DOHH2 (cell line): ENCODE data around the gene PPFIA4.

Source experiments
- H3F3A ChIP-seq: fragments of 200-600 bp; sonication (generic), shearing (Covaris generic); 2 replicates; pipeline ENCODE4 v1.6.0; 2016; ENCODE audit warnings: antibody characterized with exemption, mild to moderate bottlenecking; ENCODE audit not compliant: control insufficient read depth, insufficient read depth
- H3K27ac ChIP-seq: fragments of 200-600 bp; sonication (generic); 2 replicates; pipeline ENCODE4 v1.5.1; 2014; ENCODE audit warnings: low read depth, mild to moderate bottlenecking, low read length, moderate library complexity
- H3K27me3 ChIP-seq: fragments of 200-600 bp; sonication (generic); 2 replicates; pipeline ENCODE4 v1.6.1; 2014; ENCODE audit warnings: mild to moderate bottlenecking, low read length, mixed read lengths; ENCODE audit not compliant: control insufficient read depth
- H3K36me3 ChIP-seq: fragments of 200-600 bp; sonication (generic); 2 replicates; pipeline ENCODE4 v1.6.1; 2014; ENCODE audit warnings: mild to moderate bottlenecking, low read length, moderate library complexity, mixed read lengths; ENCODE audit not compliant: control insufficient read depth
- H3K4me1 ChIP-seq: fragments of 200-600 bp; sonication (generic); 2 replicates; pipeline ENCODE4 v1.6.1; 2014; ENCODE audit warnings: mild to moderate bottlenecking, low read length, mixed read lengths; ENCODE audit not compliant: control insufficient read depth
- H3K4me2 ChIP-seq: fragments of 200-600 bp; sonication (generic); 2 replicates; pipeline ENCODE4 v1.6.0; 2014; ENCODE audit warnings: mild to moderate bottlenecking, low read length, moderate library complexity
- H3K4me3 ChIP-seq: fragments of 200-600 bp; sonication (generic); 2 replicates; pipeline ENCODE4 v1.5.1; 2014; ENCODE audit warnings: mild to moderate bottlenecking, low read length, mixed read lengths
- H3K79me2 ChIP-seq: fragments of 200-600 bp; sonication (generic); 2 replicates; pipeline ENCODE4 v1.6.1; 2014; ENCODE audit warnings: mild to moderate bottlenecking, low read length, mixed read lengths; ENCODE audit not compliant: control insufficient read depth
- H3K9me2 ChIP-seq: fragments of 200-600 bp; sonication (generic); replicated peaks from 2 replicates; pipeline ENCODE4 v1.6.1; 2014; ENCODE audit warnings: mild to moderate bottlenecking, low read length, mixed read lengths; ENCODE audit not compliant: control insufficient read depth
- H3K9me3 ChIP-seq: fragments of 200-600 bp; sonication (generic); 2 replicates; pipeline ENCODE4 v1.6.1; 2014; ENCODE audit warnings: antibody characterized with exemption, low read length, mixed read lengths; ENCODE audit not compliant: control insufficient read depth, insufficient read depth
- H4K20me1 ChIP-seq: fragments of 200-600 bp; sonication (generic); 2 replicates; pipeline ENCODE4 v1.6.0; 2014; ENCODE audit warnings: low read depth, mild to moderate bottlenecking, antibody characterized with exemption, low read length, moderate library complexity; ENCODE audit not compliant: control insufficient read depth, insufficient read depth
- EZH2phosphoT487 ChIP-seq: fragments of 200-600 bp; sonication (generic); IDR thresholded peaks from 2 replicates; pipeline ENCODE4 v1.6.1; 2017; ENCODE audit warnings: borderline replicate concordance, mild to moderate bottlenecking, antibody characterized with exemption, low read length, moderate library complexity, mixed read lengths
- TF ChIP-seq, protein P1 (sequence below): fragments of 200-600 bp; sonication (generic); IDR thresholded peaks from one replicate; pipeline ENCODE4 v1.5.1; 2014; ENCODE audit warnings: antibody characterized with exemption, mild to moderate bottlenecking, low read depth, low read length; ENCODE audit not compliant: poor library complexity, severe bottlenecking

Gene PPFIA4

DNA sequence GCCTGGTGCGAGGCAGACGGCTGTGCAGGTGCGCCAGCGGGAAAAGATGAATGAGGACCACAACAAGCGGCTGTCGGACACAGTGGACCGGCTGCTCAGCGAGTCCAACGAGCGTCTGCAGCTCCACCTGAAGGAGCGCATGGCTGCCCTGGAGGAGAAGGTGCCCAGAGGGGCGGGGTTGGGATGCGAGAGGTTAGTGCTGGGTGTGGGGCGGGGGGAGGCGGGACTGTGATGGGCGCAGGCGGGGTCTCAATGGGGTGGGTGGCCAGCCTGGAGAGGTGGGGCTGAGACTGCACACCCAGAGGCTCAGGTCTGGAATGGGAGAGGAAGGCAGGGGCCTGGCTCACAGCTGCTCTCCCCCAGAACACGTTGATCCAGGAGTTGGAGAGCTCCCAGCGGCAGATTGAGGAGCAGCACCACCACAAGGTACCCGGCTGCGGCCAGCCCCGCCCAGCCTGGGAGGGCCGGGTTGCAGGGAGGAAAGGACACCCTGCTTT, 22.3 kb downstream of the PPFIA4 start:
- Histone ChIP-seq H3K9me2 (no peaks in the 10 kb centered on the region), H3K36me3 (no peaks in the 10 kb centered on the region), H3F3A (no peaks in the 10 kb centered on the region), H4K20me1 (no peaks in the 10 kb centered on the region), H3K27me3 (no peaks in the 10 kb centered on the region; the same call in 1 of the 2 replicates), H3K9me3 (no peaks in the 10 kb centered on the region), H3K4me1 (no peaks in the 10 kb centered on the region), H3K4me3 (no peak overlapping the region), H3K4me2 (no peak overlapping the region), H3K27ac (no peak overlapping the region), H3K79me2 (no peaks in the 10 kb centered on the region)
- TF ChIP-seq, protein P1, sequence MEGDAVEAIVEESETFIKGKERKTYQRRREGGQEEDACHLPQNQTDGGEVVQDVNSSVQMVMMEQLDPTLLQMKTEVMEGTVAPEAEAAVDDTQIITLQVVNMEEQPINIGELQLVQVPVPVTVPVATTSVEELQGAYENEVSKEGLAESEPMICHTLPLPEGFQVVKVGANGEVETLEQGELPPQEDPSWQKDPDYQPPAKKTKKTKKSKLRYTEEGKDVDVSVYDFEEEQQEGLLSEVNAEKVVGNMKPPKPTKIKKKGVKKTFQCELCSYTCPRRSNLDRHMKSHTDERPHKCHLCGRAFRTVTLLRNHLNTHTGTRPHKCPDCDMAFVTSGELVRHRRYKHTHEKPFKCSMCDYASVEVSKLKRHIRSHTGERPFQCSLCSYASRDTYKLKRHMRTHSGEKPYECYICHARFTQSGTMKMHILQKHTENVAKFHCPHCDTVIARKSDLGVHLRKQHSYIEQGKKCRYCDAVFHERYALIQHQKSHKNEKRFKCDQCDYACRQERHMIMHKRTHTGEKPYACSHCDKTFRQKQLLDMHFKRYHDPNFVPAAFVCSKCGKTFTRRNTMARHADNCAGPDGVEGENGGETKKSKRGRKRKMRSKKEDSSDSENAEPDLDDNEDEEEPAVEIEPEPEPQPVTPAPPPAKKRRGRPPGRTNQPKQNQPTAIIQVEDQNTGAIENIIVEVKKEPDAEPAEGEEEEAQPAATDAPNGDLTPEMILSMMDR, result no peak
- no peak for TF ChIP-seq EZH2phosphoT487

DNA sequence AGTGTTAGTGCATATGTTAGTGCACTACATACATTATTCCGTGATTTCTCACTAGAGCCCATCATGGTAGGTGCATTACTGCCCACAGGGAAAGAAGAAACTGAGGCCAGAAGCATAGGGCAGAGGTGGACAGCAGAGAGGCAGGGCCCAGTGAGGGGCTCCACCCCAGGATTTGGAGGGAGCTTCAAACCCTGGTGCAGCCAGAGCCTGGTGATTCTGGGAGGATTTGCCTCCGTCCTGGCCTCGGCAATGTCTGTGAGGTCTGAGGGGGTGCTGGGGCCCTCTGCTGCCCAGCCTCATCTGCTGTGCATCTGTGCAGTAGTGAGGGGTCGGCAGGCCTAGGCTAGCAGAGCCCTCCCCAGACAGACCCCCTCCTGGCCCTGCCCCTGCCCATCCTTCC, 22.8 kb downstream of the PPFIA4 start:
- Histone ChIP-seq H3K27me3 (no peaks in the 10 kb centered on the region; the same call in 1 of the 2 replicates), H4K20me1 (no peaks in the 10 kb centered on the region), H3K4me2 (no peak overlapping the region), H3K4me3 (no peak overlapping the region), H3K4me1 (no peaks in the 10 kb centered on the region), H3K36me3 (no peaks in the 10 kb centered on the region), H3K27ac (no peak overlapping the region), H3K79me2 (no peaks in the 10 kb centered on the region), H3K9me3 (no peaks in the 10 kb centered on the region), H3K9me2 (no peaks in the 10 kb centered on the region), H3F3A (no peaks in the 10 kb centered on the region)
- TF ChIP-seq, protein P1, result no peak
- no peak for TF ChIP-seq EZH2phosphoT487

DNA sequence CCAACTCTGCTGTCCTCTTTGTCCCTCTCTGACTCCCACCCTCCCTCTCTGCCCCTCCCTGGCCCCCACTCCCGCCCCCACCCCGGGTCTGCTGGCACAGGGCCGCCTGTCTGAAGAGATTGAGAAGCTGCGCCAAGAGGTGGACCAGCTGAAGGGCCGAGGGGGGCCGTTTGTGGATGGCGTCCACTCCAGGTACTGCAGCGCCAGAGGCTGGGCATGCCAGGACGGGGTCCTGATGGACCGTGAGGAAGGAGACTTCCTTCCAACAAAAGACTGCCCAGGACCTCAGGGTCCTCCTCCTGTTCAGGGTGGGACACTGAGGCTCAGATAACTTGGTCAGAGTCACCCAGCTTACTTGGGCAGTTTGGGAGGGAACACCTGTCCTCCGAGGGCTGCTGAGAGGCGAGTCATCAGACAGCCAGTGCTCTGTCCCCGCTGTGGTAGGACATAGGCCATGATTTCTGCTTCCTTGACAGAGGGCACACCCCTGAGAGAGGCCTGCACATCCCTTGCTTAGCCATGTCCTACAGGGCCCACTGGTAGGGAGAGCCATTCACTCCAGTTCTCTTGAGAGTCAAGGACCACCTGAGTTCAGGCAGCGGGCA, 23.4 kb downstream of the PPFIA4 start:
- no peaks in the 10 kb centered on the region for H3F3A ChIP-seq
- H4K20me1 ChIP-seq, result no peaks in the 10 kb centered on the region
- no peaks in the 10 kb centered on the region; the same call in 1 of the 2 replicates for H3K27me3 ChIP-seq
- TF ChIP-seq EZH2phosphoT487, result no peak
- TF ChIP-seq, protein P1, result no peak
- H3K4me3 ChIP-seq, result no peak overlapping the region
- no peak overlapping the region for H3K4me2 ChIP-seq
- no peaks in the 10 kb centered on the region for H3K79me2 ChIP-seq
- no peaks in the 10 kb centered on the region for H3K9me3 ChIP-seq
- H3K4me1 ChIP-seq, result no peaks in the 10 kb centered on the region
- no peaks in the 10 kb centered on the region for H3K36me3 ChIP-seq
- no peaks in the 10 kb centered on the region for H3K9me2 ChIP-seq
- H3K27ac ChIP-seq, result no peak overlapping the region
